IPS-20b (cell line): ENCODE results near the gene CADM1.

Experiments
- H3K27ac ChIP-seq: one replicate; pipeline ENCODE4 v1.5.1; 2013; ENCODE audit warnings: low read length
- H3K27me3 ChIP-seq: 2 replicates; pipeline ENCODE4 v1.6.1; 2013; ENCODE audit warnings: mild to moderate bottlenecking, low read length, inconsistent platforms; ENCODE audit not compliant: insufficient read depth
- H3K36me3 ChIP-seq: 2 replicates; pipeline ENCODE4 v1.6.1; 2013; ENCODE audit warnings: low read depth, mild to moderate bottlenecking, inconsistent platforms, low read length, moderate library complexity; ENCODE audit not compliant: insufficient read depth
- H3K4me1 ChIP-seq: 2 replicates; pipeline ENCODE4 v1.6.1; 2013; ENCODE audit warnings: mild to moderate bottlenecking, control low read depth, inconsistent platforms, low read length, moderate library complexity; ENCODE audit not compliant: insufficient read depth
- H3K4me3 ChIP-seq: 2 replicates; pipeline ENCODE4 v1.5.1; 2013; ENCODE audit warnings: mild to moderate bottlenecking, low read length, inconsistent platforms
- H3K9ac ChIP-seq: 2 replicates; pipeline ENCODE4 v1.6.1; 2013; ENCODE audit warnings: low read depth, mild to moderate bottlenecking, inconsistent platforms, low read length, moderate library complexity
- H3K9me3 ChIP-seq: 2 replicates; pipeline ENCODE4 v1.6.1; 2013; ENCODE audit warnings: mild to moderate bottlenecking, low read depth, low read length, inconsistent platforms; ENCODE audit not compliant: insufficient read depth

CADM1 gene

GRCh38 chr11:115173136-115173535 is 331.1 kb downstream of the CADM1 start:
- Histone ChIP-seq H3K9me3 (no peaks in the 10 kb centered on the region), H3K27me3 (no peaks in the 10 kb centered on the region), H3K4me3 (no peak overlapping the region), H3K9ac (no peak overlapping the region), H3K4me1 (peaks cover 12% of the 10 kb centered on the region), H3K36me3 (no peaks in the 10 kb centered on the region), H3K27ac (no peak overlapping the region)

- no peak overlapping the region for H3K9ac ChIP-seq
- H3K27me3 ChIP-seq = no peaks in the 10 kb centered on the region; the same call in 1 of the 2 replicates
- no peaks in the 10 kb centered on the region for H3K36me3 ChIP-seq
- H3K9me3 ChIP-seq = no peaks in the 10 kb centered on the region
- H3K4me1 ChIP-seq = peaks cover 20% of the 10 kb centered on the region
- no peak overlapping the region for H3K27ac ChIP-seq
- no peak overlapping the region for H3K4me3 ChIP-seq
Observed at GRCh38 chr11:115170133-115170815, 333.9 kb downstream of the CADM1 start.

- Histone ChIP-seq H3K9ac (no peak overlapping the region), H3K27ac (no peak overlapping the region), H3K4me3 (no peak overlapping the region), H3K9me3 (no peaks in the 10 kb centered on the region), H3K27me3 (no peaks in the 10 kb centered on the region; the same call in 1 of the 2 replicates), H3K4me1 (peaks cover 19% of the 10 kb centered on the region), H3K36me3 (no peaks in the 10 kb centered on the region)
Observed at GRCh38 chr11:115169251-115169650, 335.0 kb downstream of the CADM1 start.

DNA sequence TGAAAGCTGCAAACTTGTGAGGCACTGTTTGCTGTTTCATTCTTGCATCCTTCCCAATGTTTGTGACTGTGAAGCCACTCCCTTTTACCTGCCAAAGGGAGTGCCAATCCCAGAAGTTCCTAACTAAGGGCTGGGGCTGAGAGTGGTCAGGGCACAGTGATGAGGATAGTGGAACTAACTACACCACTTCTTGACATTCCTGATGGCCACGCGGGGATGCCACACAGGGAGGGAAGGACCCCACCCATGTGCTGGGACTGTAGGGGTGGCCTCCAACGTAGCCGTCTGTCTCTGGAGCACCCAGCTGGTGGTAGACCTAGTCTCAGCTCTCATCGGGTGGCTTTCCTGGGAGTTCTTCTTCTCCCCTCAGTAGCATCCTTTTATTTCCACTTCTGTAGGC is 335.5 kb downstream of the CADM1 start:
- Histone ChIP-seq H3K4me1 (peaks cover 25% of the 10 kb centered on the region), H3K9me3 (no peaks in the 10 kb centered on the region), H3K4me3 (no peak overlapping the region), H3K36me3 (no peaks in the 10 kb centered on the region), H3K27me3 (no peaks in the 10 kb centered on the region; the same call in 1 of the 2 replicates), H3K9ac (no peak overlapping the region), H3K27ac (no peak overlapping the region)

DNA sequence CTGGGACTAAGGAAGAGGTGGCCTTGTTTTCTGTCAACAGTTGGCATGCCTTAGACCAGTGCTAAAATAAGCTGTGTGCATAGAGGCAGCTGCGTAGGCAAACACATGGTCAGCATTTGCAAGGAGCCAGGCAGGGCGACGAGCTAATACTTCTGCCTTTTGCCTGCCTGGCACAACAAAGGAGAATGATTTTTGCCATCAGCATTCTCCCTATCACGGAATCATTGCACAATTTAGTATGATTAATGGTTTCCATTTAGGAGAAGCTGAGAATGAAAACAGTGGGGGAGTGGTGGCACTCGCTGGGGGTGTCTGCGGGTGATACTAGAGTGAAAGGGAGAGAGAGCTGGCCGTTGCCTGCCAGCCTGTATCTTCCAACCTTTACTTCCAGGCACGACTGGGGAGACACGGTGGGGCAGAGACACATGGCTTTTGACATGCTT is 336.0 kb downstream of the CADM1 start:
- Histone ChIP-seq H3K36me3 (no peaks in the 10 kb centered on the region), H3K9me3 (no peaks in the 10 kb centered on the region), H3K4me1 (peaks cover 29% of the 10 kb centered on the region), H3K27me3 (no peaks in the 10 kb centered on the region; the same call in 1 of the 2 replicates), H3K9ac (no peak overlapping the region), H3K27ac (no peak overlapping the region), H3K4me3 (no peak overlapping the region)

DNA sequence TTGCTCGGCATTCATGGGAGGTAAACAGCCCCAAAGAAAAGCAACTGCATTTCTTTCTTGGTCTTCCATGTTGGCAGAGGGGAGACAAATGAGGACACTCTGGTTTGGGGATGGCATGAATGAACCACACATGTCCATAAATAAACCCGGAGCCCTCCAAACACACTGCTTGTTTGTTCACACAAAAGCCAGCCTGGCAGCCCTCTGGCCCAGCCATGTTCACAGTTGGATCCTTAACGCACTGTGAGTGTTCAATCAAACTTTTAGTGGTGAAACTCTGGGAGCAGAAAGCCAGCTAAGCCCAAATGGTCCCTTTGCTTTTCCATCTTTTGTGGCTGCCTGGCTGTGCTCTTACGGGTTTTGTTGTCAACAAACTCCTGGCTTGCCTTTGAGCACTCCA is 336.8 kb downstream of the CADM1 start:
- H3K4me1 ChIP-seq = peaks cover 29% of the 10 kb centered on the region
- H3K4me3 ChIP-seq = no peak overlapping the region
- no peak overlapping the region for H3K9ac ChIP-seq
- no peak overlapping the region for H3K27ac ChIP-seq
- no peaks in the 10 kb centered on the region for H3K9me3 ChIP-seq
- peaks cover 5% of the 10 kb centered on the region; the same call in 1 of the 2 replicates for H3K27me3 ChIP-seq
- no peaks in the 10 kb centered on the region for H3K36me3 ChIP-seq

DNA sequence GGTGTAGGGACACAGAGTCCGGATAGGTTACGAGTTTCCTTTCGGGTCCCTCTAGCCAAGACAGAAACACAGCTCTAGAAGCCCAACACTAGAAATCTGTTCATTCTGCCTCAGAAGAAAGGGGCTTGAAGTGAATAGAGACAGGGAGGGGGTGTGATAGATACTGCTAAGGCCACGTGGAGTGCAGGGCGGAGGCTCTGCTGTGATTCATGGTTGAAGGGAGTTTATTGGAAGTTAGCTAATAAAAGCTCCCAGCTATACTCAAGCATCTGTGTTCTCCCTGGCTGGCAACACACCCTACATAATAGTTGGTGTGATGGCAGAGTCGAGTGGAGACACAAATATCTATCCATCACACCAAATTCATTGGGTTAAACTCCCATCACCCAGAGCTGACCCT is 337.4 kb downstream of the CADM1 start:
- no peak overlapping the region for H3K9ac ChIP-seq
- no peaks in the 10 kb centered on the region for H3K36me3 ChIP-seq
- H3K27ac ChIP-seq = no peak overlapping the region
- H3K27me3 ChIP-seq = peaks cover 5% of the 10 kb centered on the region; the same call in 1 of the 2 replicates
- peaks cover 32% of the 10 kb centered on the region for H3K4me1 ChIP-seq
- no peak overlapping the region for H3K4me3 ChIP-seq
- H3K9me3 ChIP-seq = no peaks in the 10 kb centered on the region

DNA sequence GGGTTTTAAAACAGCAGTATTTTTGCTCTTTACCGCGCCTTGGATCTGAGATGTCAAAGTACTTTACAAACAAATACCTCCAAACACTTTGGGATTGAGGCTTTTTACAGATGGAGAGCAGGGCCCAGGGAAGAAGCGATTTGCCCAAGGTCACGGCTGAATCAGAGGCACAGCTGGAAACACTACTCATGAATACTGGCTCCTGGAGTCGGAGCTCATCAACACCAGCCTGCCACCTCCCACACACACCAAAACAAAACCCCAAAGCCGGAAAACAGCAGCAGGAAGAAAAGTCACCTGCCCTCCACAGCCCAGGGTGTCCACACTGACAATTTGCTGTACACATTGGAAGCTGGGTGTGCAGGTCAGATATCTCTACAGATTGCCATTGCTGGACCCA is 339.4 kb downstream of the CADM1 start:
- H3K9me3 ChIP-seq = no peaks in the 10 kb centered on the region
- H3K9ac ChIP-seq = peak overlapping the region; percentile 14; the same call in 1 of the 2 replicates
- peaks cover 31% of the 10 kb centered on the region for H3K4me1 ChIP-seq
- no peak overlapping the region for H3K27ac ChIP-seq
- no peaks in the 10 kb centered on the region for H3K36me3 ChIP-seq
- H3K27me3 ChIP-seq = peaks cover 5% of the 10 kb centered on the region; the same call in 1 of the 2 replicates
- H3K4me3 ChIP-seq = 0 out of 2 replicates have a peak overlapping the region, but pooled peaks have one; percentile 11

- no peak overlapping the region for H3K27ac ChIP-seq
- no peak overlapping the region for H3K9ac ChIP-seq
- peaks cover 5% of the 10 kb centered on the region; the same call in 1 of the 2 replicates for H3K27me3 ChIP-seq
- H3K36me3 ChIP-seq = no peaks in the 10 kb centered on the region
- H3K4me3 ChIP-seq = no peak overlapping the region
- peaks cover 29% of the 10 kb centered on the region for H3K4me1 ChIP-seq
- no peaks in the 10 kb centered on the region for H3K9me3 ChIP-seq
Observed at GRCh38 chr11:115162919-115163318, 341.3 kb downstream of the CADM1 start.

DNA sequence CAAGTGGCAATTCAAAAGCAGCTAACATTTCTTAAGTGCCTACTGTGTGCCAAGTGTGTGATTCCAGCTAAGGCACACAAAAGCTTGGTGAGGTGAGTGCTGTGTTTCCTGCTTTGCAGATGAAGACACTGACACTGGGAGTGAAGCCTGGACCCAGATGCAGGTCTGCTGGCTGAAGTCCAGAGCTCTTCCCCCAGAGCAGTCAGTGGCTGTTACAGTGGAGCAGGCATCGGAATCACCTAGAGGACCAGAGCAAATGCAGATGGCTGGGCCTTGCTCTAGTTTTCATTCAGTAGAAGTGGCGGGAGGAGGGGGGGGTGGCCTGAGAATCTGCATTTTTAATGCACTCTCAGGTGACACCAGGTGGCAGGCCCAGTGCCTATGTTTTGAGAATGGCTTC is 342.3 kb downstream of the CADM1 start:
- H3K4me3 ChIP-seq = no peak overlapping the region
- no peak overlapping the region for H3K27ac ChIP-seq
- no peaks in the 10 kb centered on the region for H3K9me3 ChIP-seq
- peaks cover 29% of the 10 kb centered on the region for H3K4me1 ChIP-seq
- 0 out of 2 replicates have a peak, but pooled peaks cover 5% of the 10 kb centered on the region for H3K27me3 ChIP-seq
- H3K36me3 ChIP-seq = no peaks in the 10 kb centered on the region
- no peak overlapping the region for H3K9ac ChIP-seq

- no peaks in the 10 kb centered on the region; the same call in 1 of the 2 replicates for H3K9me3 ChIP-seq
- no peak overlapping the region for H3K27ac ChIP-seq
- H3K9ac ChIP-seq = no peak overlapping the region
- no peak overlapping the region for H3K4me3 ChIP-seq
- no peaks in the 10 kb centered on the region for H3K36me3 ChIP-seq
- 0 out of 2 replicates have a peak, but pooled peaks cover 5% of the 10 kb centered on the region for H3K27me3 ChIP-seq
- peaks cover 15% of the 10 kb centered on the region for H3K4me1 ChIP-seq
Observed at GRCh38 chr11:115159207-115159606, 345.0 kb downstream of the CADM1 start.

GRCh38 chr11:115158053-115158452 is 346.2 kb downstream of the CADM1 start:
- Histone ChIP-seq H3K36me3 (no peaks in the 10 kb centered on the region), H3K9ac (no peak overlapping the region), H3K27ac (no peak overlapping the region), H3K4me1 (peaks cover 6% of the 10 kb centered on the region), H3K27me3 (0 out of 2 replicates have a peak, but pooled peaks cover 5% of the 10 kb centered on the region), H3K4me3 (no peak overlapping the region), H3K9me3 (no peaks in the 10 kb centered on the region; the same call in 1 of the 2 replicates)
